Stromal cell of bone marrow (primary cell): ENCODE data around the gene RECQL5.

Experiments
- DNase-seq: peaks from one replicate; pipeline ENCODE4 v3.0.0-alpha.2; 2012; ENCODE audit warnings: low read depth

RECQL5 gene

GRCh38 chr17:75633486-75634375 lies 33.2 kb downstream of the RECQL5 start:
- DNase-seq, result peak; percentile 86

GRCh38 chr17:75632863-75633485 lies 34.0 kb downstream of the RECQL5 start, which contains the start of gene SMIM5:
TSS of gene SMIM5 (plus strand) at chr17:75633434. CDS start at chr17:75640202, 6,768 bp downstream.
- peak; percentile 79 for DNase-seq

DNA sequence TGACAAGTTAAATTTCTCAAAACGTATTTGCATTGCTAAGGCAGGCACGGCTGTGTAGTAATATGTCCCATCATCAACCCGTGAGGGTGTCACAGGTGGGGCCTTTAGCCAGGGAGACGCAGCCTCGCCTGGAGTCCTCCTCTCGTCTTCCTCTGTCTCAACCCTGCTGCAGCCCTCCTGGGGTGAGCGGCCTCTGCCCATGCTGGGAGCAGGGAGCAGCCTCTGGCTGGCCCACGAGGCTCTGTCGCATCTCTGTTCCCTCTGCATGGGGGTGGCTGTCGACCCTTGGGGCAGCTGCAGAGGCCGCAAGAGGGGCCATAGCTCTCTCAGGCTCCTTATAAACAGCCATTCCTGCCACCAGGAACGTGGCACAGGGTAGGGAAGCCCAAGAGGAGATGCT lies 34.5 kb downstream of the RECQL5 start:
- no peak for DNase-seq

DNA sequence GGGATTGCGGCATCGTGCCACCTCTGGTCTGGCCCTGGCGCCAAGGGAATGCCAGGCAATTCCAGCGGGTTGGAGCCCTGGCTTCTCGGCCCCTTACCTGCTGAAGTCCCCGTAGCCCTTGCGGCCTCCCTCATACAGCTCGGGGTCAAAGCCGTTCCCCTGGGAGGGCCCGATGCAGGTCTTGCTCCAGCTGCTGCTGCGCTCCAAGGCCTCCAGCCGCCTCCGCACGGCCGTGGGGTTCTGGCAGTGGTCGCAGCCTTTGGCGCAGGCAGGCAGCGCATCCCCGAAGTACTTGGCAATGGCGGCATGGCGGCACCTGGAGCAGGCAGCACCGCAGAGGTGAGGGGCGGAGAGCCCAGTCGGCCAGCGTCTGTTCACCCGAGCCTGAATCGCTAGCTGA lies 35.6 kb downstream of the RECQL5 start:
- DNase-seq, result no peak

- DNase-seq, result no peak
Observed at GRCh38 chr17:75630071-75630917, 36.7 kb downstream of the RECQL5 start.

DNA sequence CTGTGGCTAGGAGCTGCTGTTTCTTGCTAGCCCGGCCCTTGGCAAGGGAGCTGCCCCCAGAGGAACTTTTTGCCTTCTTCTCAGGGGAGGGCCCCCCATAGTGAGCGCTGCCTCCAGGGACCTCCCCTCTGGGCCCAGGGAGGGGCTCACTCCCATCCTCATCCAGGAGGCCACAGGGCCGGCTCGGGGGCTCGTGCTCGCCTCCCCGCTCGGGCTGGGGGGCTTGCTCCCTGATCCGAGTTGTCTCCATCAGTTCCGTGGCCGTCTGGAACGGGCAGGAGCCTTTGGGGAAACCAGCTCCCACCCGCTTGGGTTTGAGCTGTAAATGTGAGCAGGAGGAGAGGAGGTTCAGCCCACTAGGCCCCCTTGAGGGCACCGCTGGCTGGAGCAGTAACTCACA lies 37.8 kb downstream of the RECQL5 start:
- DNase-seq, result no peak

DNA sequence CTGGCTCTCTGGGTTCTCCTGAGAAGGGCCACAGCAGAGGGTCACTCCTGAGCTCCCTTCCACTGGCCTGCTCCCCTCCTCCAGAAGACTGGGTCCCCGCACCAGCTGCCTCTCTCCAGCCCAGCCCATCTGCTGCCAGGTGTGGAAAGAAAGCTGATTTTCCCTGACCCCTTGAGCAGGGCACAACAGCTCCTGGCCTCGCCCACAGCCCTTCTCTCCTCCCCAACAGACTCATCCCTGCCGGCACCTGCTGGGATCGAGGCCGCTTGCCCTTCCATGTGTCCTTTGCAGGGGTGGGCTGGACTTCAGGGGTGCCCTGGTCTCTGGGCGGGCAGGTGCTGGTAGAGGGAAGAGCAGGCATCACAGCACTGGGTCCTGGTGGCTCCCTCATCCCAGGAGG lies 38.5 kb downstream of the RECQL5 start:
- DNase-seq, result no peak

GRCh38 chr17:75627094-75627493 lies 39.9 kb downstream of the RECQL5 start:
- no peak for DNase-seq

GRCh38 chr17:75626496-75627038 lies 40.4 kb downstream of the RECQL5 start:
- no peak for DNase-seq

DNA sequence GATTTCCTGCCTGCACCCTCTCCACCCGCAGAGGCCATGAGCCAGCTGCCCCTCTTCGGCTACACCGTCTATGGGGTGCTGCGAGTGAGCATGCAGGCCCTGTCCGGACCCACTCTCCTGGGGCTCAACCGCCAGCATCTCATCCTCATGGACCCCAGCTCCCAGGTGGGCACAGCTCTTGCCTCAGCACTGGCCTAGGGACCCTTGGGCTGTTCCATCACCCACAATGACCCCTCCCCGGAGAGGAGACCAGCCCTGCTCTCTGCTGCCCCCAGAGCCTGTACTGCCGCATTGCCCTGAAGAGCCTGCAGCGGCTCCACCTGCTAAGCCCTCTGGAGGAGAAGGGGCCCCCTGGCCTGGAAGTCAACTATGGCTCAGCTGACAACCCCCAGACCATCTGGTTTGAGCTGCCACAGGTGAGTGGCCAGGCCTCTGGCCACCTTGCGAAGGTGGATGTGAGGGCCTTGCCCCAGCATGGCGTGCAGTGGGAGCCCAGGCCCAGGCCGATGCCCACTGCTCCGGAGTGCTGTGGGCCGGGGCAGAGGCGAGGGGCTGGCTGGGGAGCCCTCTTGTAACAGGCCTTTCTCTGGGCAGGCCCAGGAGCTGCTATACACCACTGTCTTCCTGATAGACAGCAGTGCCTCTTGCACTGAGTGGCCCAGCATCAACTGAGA lies 41.0 kb downstream of the RECQL5 start:
- DNase-seq, result no peak

- no peak for DNase-seq
Observed at GRCh38 chr17:75624714-75625345, 42.1 kb downstream of the RECQL5 start.

- no peak for DNase-seq
Observed at GRCh38 chr17:75624021-75624420, 42.9 kb downstream of the RECQL5 start.

- no peak for DNase-seq
Observed at GRCh38 chr17:75623386-75623785, 43.6 kb downstream of the RECQL5 start.

GRCh38 chr17:75622771-75623273 lies 44.1 kb downstream of the RECQL5 start:
- no peak for DNase-seq

GRCh38 chr17:75622076-75622475 lies 44.9 kb downstream of the RECQL5 start:
- DNase-seq, result no peak

- DNase-seq, result no peak
Observed at GRCh38 chr17:75621489-75621888, 45.5 kb downstream of the RECQL5 start.

DNA sequence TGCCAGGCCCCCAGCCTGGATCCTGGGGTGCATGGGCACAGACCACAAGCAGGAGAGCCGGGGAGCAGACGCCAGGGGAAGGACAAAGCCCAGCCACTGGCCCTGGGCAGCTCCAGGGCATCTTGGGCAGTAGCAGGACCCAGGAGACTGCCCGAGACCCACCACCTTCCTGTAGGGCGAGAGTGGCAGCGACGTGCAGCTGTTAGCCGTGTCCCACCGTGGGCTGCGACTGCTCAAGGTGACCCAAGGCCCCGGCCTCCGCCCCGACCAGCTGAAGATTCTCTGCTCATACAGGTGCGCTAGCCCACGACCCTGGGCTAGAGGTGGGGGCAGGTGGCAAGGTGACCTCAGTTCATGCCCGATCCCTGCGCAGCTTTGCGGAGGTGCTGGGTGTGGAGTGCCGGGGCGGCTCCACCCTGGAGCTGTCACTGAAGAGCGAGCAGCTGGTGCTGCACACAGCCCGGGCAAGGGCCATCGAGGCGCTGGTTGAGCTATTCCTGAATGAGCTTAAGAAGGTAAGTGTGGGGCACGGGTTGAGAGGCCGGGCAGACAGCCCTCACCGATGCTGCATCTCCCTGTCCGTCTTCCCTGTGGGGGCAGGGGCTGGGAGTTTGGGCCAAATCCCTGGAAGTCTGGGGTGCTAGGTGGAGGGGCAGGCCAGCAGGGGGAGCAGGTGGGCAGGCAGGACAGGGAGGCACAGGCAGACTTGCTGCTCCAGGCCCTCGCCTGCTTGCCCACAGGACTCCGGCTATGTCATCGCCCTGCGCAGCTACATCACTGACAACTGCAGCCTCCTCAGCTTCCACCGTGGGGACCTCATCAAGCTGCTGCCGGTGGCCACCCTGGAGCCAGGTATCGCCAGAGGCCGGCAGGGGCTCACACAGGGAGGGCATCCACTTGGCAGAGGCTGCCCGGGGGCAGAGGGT lies 47.2 kb downstream of the RECQL5 start:
- no peak for DNase-seq

DNA sequence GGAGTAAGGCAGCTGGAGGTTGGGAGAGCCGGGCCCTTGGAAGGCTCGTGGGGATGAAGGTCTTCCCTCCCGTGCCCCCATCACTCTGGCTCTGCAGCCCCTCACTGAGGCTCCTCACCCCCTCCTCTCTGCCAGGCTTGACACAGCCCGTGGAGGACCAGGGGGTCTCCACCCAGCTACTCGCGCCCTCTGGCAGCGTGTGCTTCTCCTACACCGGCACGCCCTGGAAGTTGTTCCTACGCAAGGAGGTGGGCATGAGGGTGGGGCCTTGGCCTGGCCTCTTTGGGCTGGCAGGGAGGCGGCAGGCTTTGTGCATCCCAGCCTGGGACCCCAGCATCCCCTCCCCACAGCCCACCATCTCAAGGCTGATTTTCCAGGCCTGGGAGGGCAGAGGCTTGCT lies 49.3 kb downstream of the RECQL5 start:
- DNase-seq, result no peak

GRCh38 chr17:75617218-75617617 lies 49.7 kb downstream of the RECQL5 start:
- DNase-seq, result no peak
